NCI-H2196 treated with DMSO at 0.1 percent for 48 hours (cell line): ENCODE measurements around the gene RPS19BP1.

Source experiments
- DNase-seq: peaks from one replicate; lab custom pipeline; 2025; ENCODE audit not compliant: unreplicated experiment; lab: John Stamatoyannopoulos, UW

Gene RPS19BP1

GRCh38 chr22:39490966-39491680, 41.4 kb downstream of the RPS19BP1 start:
- no peak for DNase-seq

DNA sequence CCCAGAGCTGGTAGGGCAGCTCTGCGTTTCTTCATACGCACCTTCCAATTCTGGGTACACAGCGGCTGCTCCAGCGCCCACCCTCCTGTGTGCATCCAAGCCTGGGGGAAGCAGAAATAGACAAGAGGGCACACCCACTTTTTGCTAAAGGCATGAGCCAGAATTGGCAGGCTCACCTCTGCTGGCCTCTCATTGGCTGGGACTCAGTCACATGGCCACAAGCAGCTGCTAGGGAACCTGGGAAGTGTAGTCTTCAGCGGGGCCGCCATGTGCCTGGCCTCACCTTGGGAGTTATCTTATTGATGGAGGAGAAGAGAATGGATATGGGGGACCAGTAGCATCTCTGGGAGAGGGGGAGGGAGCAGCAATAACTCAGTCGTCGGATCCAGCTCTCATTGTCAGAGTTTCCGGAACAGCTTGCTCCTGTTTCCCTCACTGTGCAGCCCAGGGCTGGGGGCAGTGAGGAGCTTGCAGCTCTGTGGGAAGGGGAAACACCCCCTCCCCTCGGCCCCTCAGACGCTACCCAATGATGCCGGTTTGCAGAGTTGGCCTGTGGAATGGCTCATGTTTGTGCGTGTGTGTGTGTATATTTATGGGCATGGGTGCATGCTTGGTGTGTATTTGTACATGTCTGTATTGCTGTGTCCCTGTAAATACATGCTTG, 42.3 kb downstream of the RPS19BP1 start:
- peak; percentile 39 for DNase-seq

DNA sequence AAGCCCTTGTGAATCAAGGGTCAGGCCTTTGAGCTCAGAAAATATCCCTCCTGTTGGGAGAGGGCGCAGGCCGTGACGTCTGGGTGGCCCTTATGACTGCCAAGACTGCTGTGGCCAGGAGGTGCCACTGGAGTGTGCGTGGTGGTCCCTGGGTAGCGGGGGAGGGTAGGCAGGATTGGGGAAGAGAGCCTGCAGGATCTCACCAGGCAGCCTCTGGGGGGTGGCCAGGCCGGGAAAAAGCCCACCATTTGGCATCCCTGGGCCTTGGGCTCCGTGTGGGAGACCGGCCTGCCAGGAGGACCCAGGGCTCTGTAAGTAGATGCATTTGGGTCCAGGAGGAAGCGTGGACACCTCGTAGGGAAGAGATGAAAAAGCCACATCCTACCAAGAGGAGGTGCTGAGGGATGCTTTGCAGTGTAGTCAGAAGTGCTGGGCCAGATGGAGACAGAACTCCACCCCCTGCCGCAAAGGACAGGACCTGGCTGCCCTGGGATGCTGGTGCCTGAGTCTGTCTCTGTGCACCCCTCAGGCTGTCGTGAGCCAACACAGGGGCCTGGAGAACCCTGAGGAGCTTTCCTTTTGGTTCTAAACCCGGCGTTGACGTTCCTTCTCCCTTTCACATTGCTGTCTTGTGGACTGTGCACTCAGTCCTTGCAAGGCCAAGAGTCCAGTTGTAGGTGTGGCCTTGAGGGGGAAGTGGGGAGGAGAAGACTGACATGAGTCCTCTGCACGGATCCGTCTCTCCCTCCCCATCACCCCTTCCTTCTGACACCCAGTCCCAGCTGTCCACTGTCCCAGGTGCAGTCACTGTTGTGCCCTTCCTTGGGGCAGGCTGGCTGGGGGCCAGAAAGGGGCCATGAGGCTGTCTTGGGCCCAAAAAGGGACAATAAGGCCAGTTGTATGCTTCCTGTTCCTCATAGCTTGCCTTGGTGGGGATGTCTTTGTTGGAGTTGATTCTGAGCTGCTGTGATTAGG, 43.2 kb downstream of the RPS19BP1 start:
- DNase-seq: no peak

DNA sequence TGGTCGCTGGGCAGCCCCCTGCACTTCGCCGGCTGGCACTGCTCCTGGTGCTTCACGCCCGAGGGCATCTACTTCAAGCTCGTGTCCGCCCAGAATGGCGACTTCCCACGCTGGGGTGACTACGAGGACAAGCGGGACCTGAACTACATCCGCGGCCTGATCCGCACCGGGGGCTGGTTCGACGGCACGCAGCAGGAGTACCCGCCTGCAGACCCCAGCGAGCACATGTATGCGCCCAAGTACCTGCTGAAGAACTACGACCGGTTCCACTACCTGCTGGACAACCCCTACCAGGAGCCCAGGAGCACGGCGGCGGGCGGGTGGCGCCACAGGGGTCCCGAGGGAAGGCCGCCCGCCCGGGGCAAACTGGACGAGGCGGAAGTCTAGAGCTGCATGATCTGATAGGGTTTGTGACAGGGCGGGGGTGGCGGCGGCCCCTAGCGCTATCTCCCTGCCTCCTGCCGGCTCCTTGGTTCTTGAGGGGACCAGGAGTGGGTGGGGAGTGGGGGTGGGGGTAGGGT, 43.9 kb downstream of the RPS19BP1 start:
- no peak for DNase-seq

GRCh38 chr22:39487826-39488520, 44.6 kb downstream of the RPS19BP1 start:
- DNase-seq: no peak

DNA sequence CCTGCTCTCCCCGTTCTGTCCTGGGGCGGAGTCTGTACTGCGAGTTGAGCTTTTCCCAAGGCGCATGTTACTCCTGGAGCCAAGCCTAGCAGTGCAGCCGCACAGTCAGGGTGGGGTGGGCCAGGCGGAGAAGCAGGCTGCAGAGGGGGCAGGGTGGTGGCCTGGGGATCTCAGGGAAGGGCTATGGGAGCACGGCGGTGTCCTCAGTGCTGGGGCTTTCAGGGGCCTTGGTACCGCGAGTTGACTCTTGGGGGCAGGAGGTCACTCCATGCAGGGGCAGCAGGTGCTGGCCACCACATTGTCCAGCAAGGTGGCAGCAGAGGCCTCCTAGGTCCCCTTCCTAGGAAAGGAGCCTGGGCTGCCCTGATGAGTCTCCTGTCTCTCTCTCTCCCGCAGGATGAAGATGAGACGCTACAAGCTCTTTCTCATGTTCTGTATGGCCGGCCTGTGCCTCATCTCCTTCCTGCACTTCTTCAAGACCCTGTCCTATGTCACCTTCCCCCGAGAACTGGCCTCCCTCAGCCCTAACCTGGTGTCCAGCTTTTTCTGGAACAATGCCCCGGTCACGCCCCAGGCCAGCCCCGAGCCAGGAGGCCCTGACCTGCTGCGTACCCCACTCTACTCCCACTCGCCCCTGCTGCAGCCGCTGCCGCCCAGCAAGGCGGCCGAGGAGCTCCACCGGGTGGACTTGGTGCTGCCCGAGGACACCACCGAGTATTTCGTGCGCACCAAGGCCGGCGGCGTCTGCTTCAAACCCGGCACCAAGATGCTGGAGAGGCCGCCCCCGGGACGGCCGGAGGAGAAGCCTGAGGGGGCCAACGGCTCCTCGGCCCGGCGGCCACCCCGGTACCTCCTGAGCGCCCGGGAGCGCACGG, 45.4 kb downstream of the RPS19BP1 start:
- DNase-seq: no peak

GRCh38 chr22:39482768-39483167, 49.8 kb downstream of the RPS19BP1 start:
- no peak for DNase-seq

DNA sequence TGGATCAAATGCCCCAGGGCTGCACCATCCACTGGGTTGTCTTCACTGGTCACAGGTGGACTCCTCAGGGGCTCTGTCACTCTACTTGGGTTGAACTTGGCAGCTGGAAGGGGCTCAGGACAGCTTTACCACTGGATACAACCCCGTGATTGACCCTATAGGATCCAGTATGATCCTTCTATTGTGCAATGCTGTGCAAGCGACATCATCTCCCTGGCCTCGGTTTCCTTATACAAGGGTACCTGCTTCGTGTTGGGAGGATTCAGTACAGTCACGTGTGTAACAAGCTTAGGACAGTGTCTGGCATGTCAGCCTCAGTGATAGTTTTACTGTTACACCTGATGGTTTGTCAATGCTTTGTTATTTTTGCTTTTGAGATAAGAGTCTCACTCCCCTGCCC, 51.0 kb downstream of the RPS19BP1 start:
- no peak for DNase-seq

GRCh38 chr22:39481054-39481453, 51.5 kb downstream of the RPS19BP1 start:
- DNase-seq: no peak

DNA sequence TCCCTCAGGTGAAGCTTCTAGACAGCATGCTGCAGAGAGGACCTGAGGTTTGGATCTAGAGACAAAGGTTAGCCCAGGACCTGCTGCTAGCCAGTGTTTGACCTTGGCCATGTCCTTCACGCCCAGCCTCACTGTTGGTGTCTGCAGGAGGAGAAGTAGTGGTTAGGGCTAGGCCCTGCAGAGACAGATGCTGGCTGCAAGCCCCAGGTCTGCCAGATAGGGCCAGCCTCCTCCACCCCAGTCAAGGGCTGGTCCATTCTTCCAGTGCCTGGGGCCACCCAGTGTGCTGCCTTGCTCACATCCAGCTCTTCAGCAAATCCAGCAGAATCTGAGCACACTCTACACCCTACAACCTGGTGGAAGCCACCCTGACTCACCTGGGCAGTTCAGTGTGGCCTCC, 52.0 kb downstream of the RPS19BP1 start:
- no peak for DNase-seq

DNA sequence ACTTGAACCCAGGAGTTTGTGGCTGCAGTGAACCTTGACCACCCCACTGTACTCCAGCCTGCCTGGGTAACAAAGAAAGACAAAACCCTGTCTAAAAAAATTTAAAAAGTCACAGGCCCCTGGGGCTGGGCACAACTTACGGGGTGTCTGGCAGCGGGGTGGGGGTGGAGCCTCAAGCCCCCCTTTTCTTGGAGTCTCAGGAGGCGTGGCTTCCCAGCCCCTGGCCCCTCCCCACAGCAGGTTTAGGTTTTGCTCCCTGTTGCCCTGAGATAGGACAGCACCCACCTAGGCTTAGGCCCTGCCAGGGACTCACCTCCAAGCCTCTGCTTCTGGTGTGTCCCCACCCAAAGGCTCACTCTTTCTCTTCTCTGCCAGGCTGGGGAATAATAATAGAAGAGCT, 53.3 kb downstream of the RPS19BP1 start:
- no peak for DNase-seq
